Endometrial microvascular endothelial cells (primary cell): ENCODE results near the gene PECR. TPM values are rescaled to one million over a fixed set of nuclear protein-coding genes. Genes with fewer than 3 reads are reported as not detected.

Source experiments
- in situ Hi-C: cut with HindIII; loops from 2 replicates; pipeline ENCODE4 v1.10.0; 2017; ENCODE audit warnings: low sequenced_read_pairs, low pct_unique_long_range_greater_than_20kb; ENCODE audit errors: inconsistent ontology term
- total RNA-seq: library from RNA; depleted of rRNA; stranded (reverse); fragments of >200 nt; gene quantifications from one replicate; pipeline ENCODE4 v1.2.3, GENCODE V29; 2015; ENCODE audit errors: inconsistent ontology term

Gene PECR
- total RNA-seq, 1 donor from 2014 or later: 3.5 TPM

- in situ Hi-C loops: no loop called here
These were observed 5.8 kb downstream of the PECR start for GRCh38 chr2:216075510-216076485.

GRCh38 chr2:216074794-216075193 lies 6.8 kb downstream of the PECR start:
- in situ Hi-C loops: no loop called here

GRCh38 chr2:216074380-216074779 lies 7.2 kb downstream of the PECR start:
- in situ Hi-C loops: no loop called here

GRCh38 chr2:216073773-216074172 lies 7.8 kb downstream of the PECR start:
- in situ Hi-C loops: no loop called here

GRCh38 chr2:216072473-216072872 lies 9.1 kb downstream of the PECR start:
- in situ Hi-C loops: no loop called here

- in situ Hi-C loops: no loop called here
These were observed 10.3 kb downstream of the PECR start for GRCh38 chr2:216071111-216071851.

- in situ Hi-C loops: no loop called here
These were observed 11.4 kb downstream of the PECR start for GRCh38 chr2:216070195-216070594.

GRCh38 chr2:216069028-216069427 lies 12.6 kb downstream of the PECR start:
- in situ Hi-C loops: no loop called here

- in situ Hi-C loops: no loop called here
These were observed 15.4 kb downstream of the PECR start for GRCh38 chr2:216066230-216066629.

- in situ Hi-C loops: no loop called here
These were observed 16.9 kb downstream of the PECR start for GRCh38 chr2:216064665-216065064.

- in situ Hi-C loops: no loop called here
These were observed 17.5 kb downstream of the PECR start for GRCh38 chr2:216064014-216064630.

GRCh38 chr2:216059233-216059834 lies 22.3 kb downstream of the PECR start:
- in situ Hi-C loops: no loop called here

- in situ Hi-C loops: no loop called here
These were observed 23.9 kb downstream of the PECR start for GRCh38 chr2:216057688-216058193.

GRCh38 chr2:216056739-216057138 lies 24.9 kb downstream of the PECR start:
- in situ Hi-C loops: no loop called here

- in situ Hi-C loops: no loop called here
These were observed 25.9 kb downstream of the PECR start for GRCh38 chr2:216055680-216056079.

GRCh38 chr2:216052420-216052819 lies 29.2 kb downstream of the PECR start:
- in situ Hi-C loops: no loop called here

GRCh38 chr2:216051350-216051749 lies 30.3 kb downstream of the PECR start:
- in situ Hi-C loops: no loop called here

GRCh38 chr2:216049452-216049851 lies 32.2 kb downstream of the PECR start:
- in situ Hi-C loops: no loop called here

- in situ Hi-C loops: no loop called here
These were observed 34.2 kb downstream of the PECR start for GRCh38 chr2:216047397-216047796.
